Caco-2 (cell line): ENCODE results near the gene DMC1. TPM values are rescaled to one million over a fixed set of nuclear protein-coding genes. Genes with fewer than 3 reads are reported as not detected.

Experiments
- BruUV-seq: library from RNA; stranded (reverse); fragments of 400-500 nt; replicated peaks from 2 replicates; lab custom pipeline; 2021; lab: Mats Ljungman, UMichigan
- CTCF ChIA-PET: fragments of 300-600 bp; sonication (Branson Sonifier 250); formaldehyde crosslinking; loops from one replicate; lab custom pipeline; 2022; ENCODE audit warnings: antibody characterized with exemption; lab: Charles Lee
- POLR2A ChIA-PET: fragments of 300-600 bp; sonication (Branson Sonifier 250); formaldehyde crosslinking; loops from one replicate; lab custom pipeline; 2022; ENCODE audit warnings: antibody characterized with exemption; lab: Charles Lee
- DNase-seq, 2 experiments: peaks; one replicate each; pipeline versions ENCODE4 v3.0.0 to v3.0.0-alpha.2; 2020 to 2022
- H3K27me3 ChIP-seq: replicated peaks from 2 replicates; pipeline ENCODE4 v1.6.0; 2011; ENCODE audit warnings: low read length; ENCODE audit not compliant: control insufficient read depth, insufficient read depth
- H3K36me3 ChIP-seq: 2 replicates; pipeline ENCODE4 v1.5.1; 2011; ENCODE audit warnings: low read length; ENCODE audit not compliant: control insufficient read depth, insufficient read depth
- H3K4me1 ChIP-seq: fragments of 250-450 bp; sonication (Bioruptor Pico); 2 replicates; pipeline ENCODE4 v1.5.1; 2020; ENCODE audit warnings: mild to moderate bottlenecking
- H3K4me3 ChIP-seq: 2 replicates; pipeline ENCODE4 v1.5.1; 2011; ENCODE audit warnings: low read depth, mild to moderate bottlenecking, control low read depth, low read length
- H3K9me3 ChIP-seq: fragments of 250-450 bp; sonication (Bioruptor Pico); 2 replicates; pipeline ENCODE4 v1.5.1; 2020; ENCODE audit warnings: mild to moderate bottlenecking, moderate library complexity
- H3K27ac Mint-ChIP-seq: one replicate; pipeline ENCODE4 v1.8.0; 2022; ENCODE audit warnings: mixed read lengths; ENCODE audit not compliant: unreplicated experiment
- H3K27me3 Mint-ChIP-seq: one replicate; pipeline ENCODE4 v1.8.0; 2022; ENCODE audit warnings: mixed read lengths; ENCODE audit not compliant: insufficient read depth, unreplicated experiment
- H3K36me3 Mint-ChIP-seq: one replicate; pipeline ENCODE4 v1.8.0; 2022; ENCODE audit warnings: mild to moderate bottlenecking, mixed read lengths; ENCODE audit not compliant: insufficient read depth, unreplicated experiment
- H3K4me1 Mint-ChIP-seq: one replicate; pipeline ENCODE4 v1.8.0; 2022; ENCODE audit warnings: low read depth, mixed read lengths; ENCODE audit not compliant: unreplicated experiment
- H3K4me3 Mint-ChIP-seq: one replicate; pipeline ENCODE4 v1.8.0; 2022; ENCODE audit warnings: mild to moderate bottlenecking, moderate library complexity, mixed read lengths; ENCODE audit not compliant: unreplicated experiment
- H3K9me3 Mint-ChIP-seq: one replicate; pipeline ENCODE4 v1.8.0; 2022; ENCODE audit warnings: mixed read lengths; ENCODE audit not compliant: unreplicated experiment
- CTCF ChIP-seq, 2 experiments: fragments of 200-600 bp in 1 of 2; IDR thresholded peaks; 1 replicate in 1 of 2; 2 replicates in 1 of 2; pipeline versions ENCODE4 v1.5.1 to v1.8.0; 2011 to 2022; ENCODE audit warnings: antibody characterized with exemption in 1 of 2, control low read depth in 1 of 2, inconsistent platforms in 1 of 2, low read depth in 1 of 2, low read length in 1 of 2, mild to moderate bottlenecking in 1 of 2, moderate library complexity in 1 of 2; ENCODE audit not compliant: insufficient read depth in 1 of 2, severe bottlenecking in 1 of 2, unreplicated experiment in 1 of 2
- intact Hi-C: fragments of 100-400 bp; cut with micrococcal nuclease; formaldehyde crosslinking; loops from one replicate; pipeline ENCODE4 v1.10.0; 2022; ENCODE audit not compliant: unreplicated experiment
- total RNA-seq: library from RNA; stranded (reverse); gene quantifications from 2 replicates; pipeline ENCODE4 v1.2.3, GENCODE V29; 2022

The DMC1 gene
- total RNA-seq, 1 experiment from 2014 or later: 1.1 TPM

GRCh38 chr22:38513063-38513462, 56.9 kb downstream of the DMC1 start:
- H3K4me3 ChIP-seq: no peak overlapping the region
- Mint-ChIP-seq H3K27ac (no peak overlapping the region), H3K4me1 (peaks cover 13% of the 10 kb centered on the region), H3K27me3 (no peaks in the 10 kb centered on the region), H3K4me3 (no peak overlapping the region), H3K36me3 (no peaks in the 10 kb centered on the region), H3K9me3 (peaks cover 5% of the 10 kb centered on the region)
- H3K4me1 ChIP-seq: no peaks in the 10 kb centered on the region
- no peaks in the 10 kb centered on the region for H3K36me3 ChIP-seq
- BruUV-seq: no TSS peak
- POLR2A ChIA-PET: no interaction called here
- intact Hi-C loops: loop anchor here (1.0 kb wide), 1 partner anchor 59 kb away; no protein-coding TSS in a partner anchor
- CTCF ChIA-PET: no interaction called here
- no peaks in the 10 kb centered on the region for H3K9me3 ChIP-seq
- DNase-seq: peak in 1 of 2 experiments; percentile 62
- H3K27me3 ChIP-seq: no peaks in the 10 kb centered on the region
- TF ChIP-seq CTCF (IDR thresholded peaks at IDR 0.05; ENCODE audit: insufficient read depth in 1 of 2, low read depth in 1 of 2, low read length in 1 of 2, severe bottlenecking in 1 of 2, unreplicated experiment in 1 of 2): peak in 1 of 2 experiments; percentile 65

- Histone ChIP-seq H3K36me3 (no peaks in the 10 kb centered on the region), H3K27me3 (no peaks in the 10 kb centered on the region), H3K9me3 (no peaks in the 10 kb centered on the region), H3K4me1 (peaks cover 9% of the 10 kb centered on the region), H3K4me3 (no peak overlapping the region)
- POLR2A ChIA-PET: interaction anchor here (0.6 kb wide), 1 partner anchor 194 kb away, joined by 19 read pairs; no protein-coding TSS in a partner anchor
- intact Hi-C loops: no loop called here
- DNase-seq: no peak
- H3K4me3 Mint-ChIP-seq: no peak overlapping the region
- no TSS peak for BruUV-seq
- H3K36me3 Mint-ChIP-seq: peaks cover 12% of the 10 kb centered on the region
- H3K4me1 Mint-ChIP-seq: peaks cover 9% of the 10 kb centered on the region
- no peak overlapping the region for H3K27ac Mint-ChIP-seq
- no peak for TF ChIP-seq CTCF (IDR thresholded peaks at IDR 0.05; ENCODE audit: insufficient read depth in 1 of 2, low read depth in 1 of 2, low read length in 1 of 2, severe bottlenecking in 1 of 2, unreplicated experiment in 1 of 2)
- no peaks in the 10 kb centered on the region for H3K27me3 Mint-ChIP-seq
- peaks cover 9% of the 10 kb centered on the region for H3K9me3 Mint-ChIP-seq
- CTCF ChIA-PET: no interaction called here
Observed at GRCh38 chr22:38510416-38510970, 59.5 kb downstream of the DMC1 start.

- peaks cover 28% of the 10 kb centered on the region for H3K4me1 ChIP-seq
- peaks cover 53% of the 10 kb centered on the region for H3K36me3 Mint-ChIP-seq
- no peaks in the 10 kb centered on the region for H3K9me3 ChIP-seq
- H3K27ac Mint-ChIP-seq: peak within 1 kb of the TSS; percentile 100
- intact Hi-C loops: no loop called here
- no peak for TF ChIP-seq CTCF (IDR thresholded peaks at IDR 0.05; ENCODE audit: insufficient read depth in 1 of 2, low read depth in 1 of 2, low read length in 1 of 2, severe bottlenecking in 1 of 2, unreplicated experiment in 1 of 2)
- ChIA-PET CTCF (no interaction called here), POLR2A (no interaction called here)
- H3K27me3 Mint-ChIP-seq: no peaks in the 10 kb centered on the region
- peak within 1 kb of the TSS; percentile 98 for H3K4me3 ChIP-seq
- no peaks in the 10 kb centered on the region for H3K36me3 ChIP-seq
- peak within 1 kb of the TSS; percentile 97 for H3K4me3 Mint-ChIP-seq
- peaks cover 9% of the 10 kb centered on the region for H3K9me3 Mint-ChIP-seq
- H3K4me1 Mint-ChIP-seq: peaks cover 21% of the 10 kb centered on the region
- peak; percentile 84 to 86 for DNase-seq
- no peaks in the 10 kb centered on the region for H3K27me3 ChIP-seq
- TSS peak; percentile 92 for BruUV-seq
Observed at GRCh38 chr22:38506118-38506962, 63.6 kb downstream of the DMC1 start, which contains the start of gene DDX17. Gene DDX17 (minus strand): TSS chr22:38506311.
